A549 (cell line): ENCODE measurements around the gene OTUD4.

Source experiments
- CBX2 ChIP-seq: fragments of 200-600 bp; sonication (generic); IDR thresholded peaks from 2 replicates; pipeline ENCODE4 v1.6.1; 2016; ENCODE audit warnings: low read depth, mild to moderate bottlenecking, borderline replicate concordance
- CHD2 ChIP-seq: fragments of 150-350 bp; IDR thresholded peaks from 2 replicates; pipeline ENCODE4 v1.6.1; 2014; ENCODE audit warnings: low read length; ENCODE audit not compliant: partially characterized antibody
- JUN ChIP-seq, 2 experiments: fragments of >200 bp; sonication (Bioruptor Twin); formaldehyde crosslinking; IDR thresholded peaks; 2 replicates in 1 of 2; 3 replicates in 1 of 2; pipeline ENCODE4 v1.6.1; 2016 to 2017
- MAFK ChIP-seq: fragments of 450-650 bp; IDR thresholded peaks from 2 replicates; pipeline ENCODE4 v1.6.1; 2014; ENCODE audit not compliant: partially characterized antibody
- POLR2A ChIP-seq: IDR thresholded peaks from 2 replicates; pipeline ENCODE4 v1.6.1; 2012; ENCODE audit warnings: mild to moderate bottlenecking, low read length
- RARB ChIP-seq: fragments of 250-450 bp; sonication (Bioruptor Pico); IDR thresholded peaks from 2 replicates; pipeline ENCODE4 v1.8.0; 2021; ENCODE audit warnings: mild to moderate bottlenecking, moderate library complexity
- REST ChIP-seq: fragments of 200-600 bp; sonication (generic); IDR thresholded peaks from 2 replicates; pipeline ENCODE4 v1.6.1; 2016; ENCODE audit warnings: antibody characterized with exemption, mild to moderate bottlenecking, moderate library complexity
- RNF2 ChIP-seq: fragments of 200-600 bp; sonication (generic); IDR thresholded peaks from 2 replicates; pipeline ENCODE4 v1.6.1; 2016; ENCODE audit warnings: low read depth, mild to moderate bottlenecking, antibody characterized with exemption, moderate library complexity, borderline replicate concordance
- SMC3 ChIP-seq: fragments of >200 bp; sonication (Bioruptor Twin); formaldehyde crosslinking; IDR thresholded peaks from 3 replicates; pipeline ENCODE4 v1.6.1; 2018; ENCODE audit warnings: inconsistent platforms
- ZC3H11A ChIP-seq: fragments of 450-650 bp; IDR thresholded peaks from 2 replicates; pipeline ENCODE4 v1.6.1; 2014; ENCODE audit warnings: antibody characterized with exemption, mild to moderate bottlenecking
- ZFP36 ChIP-seq: fragments of 450-650 bp; IDR thresholded peaks from 2 replicates; pipeline ENCODE4 v1.6.1; 2014; ENCODE audit warnings: borderline replicate concordance; ENCODE audit not compliant: partially characterized antibody
- TF ChIP-seq, protein P1 (sequence below): fragments of >200 bp; sonication (Bioruptor Twin); formaldehyde crosslinking; IDR thresholded peaks from 3 replicates; pipeline ENCODE4 v1.5.1; 2016

GRCh38 chr4:145103496-145103895 is 76.9 kb downstream of the OTUD4 start:
- TF ChIP-seq, protein P1, sequence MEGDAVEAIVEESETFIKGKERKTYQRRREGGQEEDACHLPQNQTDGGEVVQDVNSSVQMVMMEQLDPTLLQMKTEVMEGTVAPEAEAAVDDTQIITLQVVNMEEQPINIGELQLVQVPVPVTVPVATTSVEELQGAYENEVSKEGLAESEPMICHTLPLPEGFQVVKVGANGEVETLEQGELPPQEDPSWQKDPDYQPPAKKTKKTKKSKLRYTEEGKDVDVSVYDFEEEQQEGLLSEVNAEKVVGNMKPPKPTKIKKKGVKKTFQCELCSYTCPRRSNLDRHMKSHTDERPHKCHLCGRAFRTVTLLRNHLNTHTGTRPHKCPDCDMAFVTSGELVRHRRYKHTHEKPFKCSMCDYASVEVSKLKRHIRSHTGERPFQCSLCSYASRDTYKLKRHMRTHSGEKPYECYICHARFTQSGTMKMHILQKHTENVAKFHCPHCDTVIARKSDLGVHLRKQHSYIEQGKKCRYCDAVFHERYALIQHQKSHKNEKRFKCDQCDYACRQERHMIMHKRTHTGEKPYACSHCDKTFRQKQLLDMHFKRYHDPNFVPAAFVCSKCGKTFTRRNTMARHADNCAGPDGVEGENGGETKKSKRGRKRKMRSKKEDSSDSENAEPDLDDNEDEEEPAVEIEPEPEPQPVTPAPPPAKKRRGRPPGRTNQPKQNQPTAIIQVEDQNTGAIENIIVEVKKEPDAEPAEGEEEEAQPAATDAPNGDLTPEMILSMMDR = no peak
- TF ChIP-seq POLR2A (no peak), MAFK (no peak), CBX2 (no peak), CHD2 (no peak), ZC3H11A (no peak), RARB (CRISPR knock-in tag) (no peak), REST (no peak), JUN (IDR thresholded peaks at IDR 0.05) (no peak), ZFP36 (no peak), SMC3 (no peak), RNF2 (no peak)
